NB4 (cell line): ENCODE results near the gene TMEM14A.

ENCODE experiments used
- MYC ChIP-seq: IDR thresholded peaks from 2 replicates; pipeline ENCODE4 v1.6.1; 2011; ENCODE audit warnings: low read depth, low read length
- TF ChIP-seq, protein P1 (sequence below): IDR thresholded peaks from one replicate; pipeline ENCODE4 v1.5.1; 2012; ENCODE audit warnings: low read depth, low read length

DNA sequence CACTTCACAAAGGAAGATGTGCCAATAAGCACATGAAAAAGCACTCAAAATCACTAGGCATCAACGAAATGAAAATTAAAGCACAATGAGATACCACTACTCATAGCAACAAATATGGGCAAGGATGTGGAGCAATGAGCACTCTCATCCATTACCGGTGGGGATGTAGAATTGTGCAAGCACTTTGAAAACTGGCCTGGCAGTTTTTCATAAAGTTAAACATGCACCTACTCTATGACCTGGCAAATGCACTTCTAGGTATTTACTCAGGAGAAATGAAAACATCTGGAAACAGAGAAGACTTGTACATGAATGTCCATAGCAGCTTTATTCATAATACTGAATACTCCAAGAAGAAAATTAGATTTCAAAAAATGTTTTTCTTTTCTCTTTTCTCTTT is 34.1 kb upstream of the TMEM14A start:
- TF ChIP-seq, protein P1, sequence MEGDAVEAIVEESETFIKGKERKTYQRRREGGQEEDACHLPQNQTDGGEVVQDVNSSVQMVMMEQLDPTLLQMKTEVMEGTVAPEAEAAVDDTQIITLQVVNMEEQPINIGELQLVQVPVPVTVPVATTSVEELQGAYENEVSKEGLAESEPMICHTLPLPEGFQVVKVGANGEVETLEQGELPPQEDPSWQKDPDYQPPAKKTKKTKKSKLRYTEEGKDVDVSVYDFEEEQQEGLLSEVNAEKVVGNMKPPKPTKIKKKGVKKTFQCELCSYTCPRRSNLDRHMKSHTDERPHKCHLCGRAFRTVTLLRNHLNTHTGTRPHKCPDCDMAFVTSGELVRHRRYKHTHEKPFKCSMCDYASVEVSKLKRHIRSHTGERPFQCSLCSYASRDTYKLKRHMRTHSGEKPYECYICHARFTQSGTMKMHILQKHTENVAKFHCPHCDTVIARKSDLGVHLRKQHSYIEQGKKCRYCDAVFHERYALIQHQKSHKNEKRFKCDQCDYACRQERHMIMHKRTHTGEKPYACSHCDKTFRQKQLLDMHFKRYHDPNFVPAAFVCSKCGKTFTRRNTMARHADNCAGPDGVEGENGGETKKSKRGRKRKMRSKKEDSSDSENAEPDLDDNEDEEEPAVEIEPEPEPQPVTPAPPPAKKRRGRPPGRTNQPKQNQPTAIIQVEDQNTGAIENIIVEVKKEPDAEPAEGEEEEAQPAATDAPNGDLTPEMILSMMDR: no peak
- TF ChIP-seq MYC: no peak
